Heart left ventricle (tissue), 16 donors: ENCODE results near the gene ZNF628. TPM values are rescaled to one million over a fixed set of nuclear protein-coding genes. Genes with fewer than 3 reads are reported as not detected.

Source experiments
- ATAC-seq, 4 donors: fragments of 200-7000 bp; cut with Tn5 transposase; one replicate each; pipeline ENCODE4 v1.9.1; 2020 to 2022; ENCODE audit warnings: moderate library complexity in 4 of 4, mild to moderate bottlenecking in 3 of 4, moderate number of reproducible peaks in 1 of 4
- DNase-seq, 5 donors: peaks; one replicate each; pipeline ENCODE4 v3.0.0-alpha.2; 2020
- H3K27ac ChIP-seq, 12 donors: fragments of 200-600 bp; sonication (generic) in 4 of 12; one replicate each; pipeline versions ENCODE4 v1.5.0 to v1.8.0; 2016 to 2022; ENCODE audit warnings: mild to moderate bottlenecking in 2 of 12
- H3K27me3 ChIP-seq, 9 donors: fragments of 200-600 bp; sonication (generic) in 2 of 9; one replicate each; pipeline versions ENCODE4 v1.5.1 to v1.8.0; 2016 to 2022; ENCODE audit warnings: mild to moderate bottlenecking in 3 of 9
- H3K36me3 ChIP-seq, 9 donors: fragments of 200-600 bp; sonication (generic) in 2 of 9; one replicate each; pipeline versions ENCODE4 v1.5.0 to v1.8.0; 2018 to 2022; ENCODE audit warnings: mild to moderate bottlenecking in 2 of 9
- H3K4me1 ChIP-seq, 12 donors: fragments of 200-600 bp; sonication (generic) in 4 of 12; one replicate each; pipeline versions ENCODE4 v1.5.0 to v1.8.0; 2016 to 2022; ENCODE audit warnings: mild to moderate bottlenecking in 3 of 12
- H3K4me3 ChIP-seq, 12 donors: fragments of 200-600 bp; sonication (generic) in 4 of 12; one replicate each; pipeline versions ENCODE4 v1.5.0 to v1.8.0; 2017 to 2022; ENCODE audit warnings: mild to moderate bottlenecking in 9 of 12, moderate library complexity in 4 of 12
- H3K9me3 ChIP-seq, 12 donors: fragments of 200-600 bp; sonication (generic) in 4 of 12; one replicate each; pipeline versions ENCODE4 v1.5.0 to v1.8.0; 2016 to 2022; ENCODE audit warnings: mild to moderate bottlenecking in 1 of 12
- CTCF ChIP-seq, 12 donors: fragments of 200-600 bp; sonication (generic) in 4 of 12; IDR thresholded peaks; one replicate each; pipeline versions ENCODE4 v1.5.0 to v1.8.0; 2018 to 2022; ENCODE audit warnings: antibody characterized with exemption in 12 of 12, mild to moderate bottlenecking in 5 of 12
- POLR2A ChIP-seq, 2 donors: fragments of 450-650 bp; IDR thresholded peaks; one replicate each; pipeline ENCODE4 v1.6.1; 2017; ENCODE audit warnings: antibody characterized with exemption in 2 of 2, mild to moderate bottlenecking in 2 of 2, moderate library complexity in 2 of 2
- WGBS, 4 donors: extraction: QIAGEN DNeasy Blood & Tissue Kit in 2 of 4; methylation state at CpG; one replicate each; pipeline versions ENCODE4 v1.1.5 to v1.1.7; 2013 to 2018; 5-methylcytosine and 5-hydroxymethylcytosine counted together
- intact Hi-C, 10 donors: fragments of 100-400 bp; cut with DNase I; formaldehyde crosslinking; loops; one replicate each; pipeline versions ENCODE4 v1.11.1 to v1.14.2; 2022
- polyA plus RNA-seq, 2 donors: library from polyadenylated mRNA; stranded (reverse); fragments of 200-250 nt; gene quantifications; one replicate each; pipeline ENCODE4 v1.2.3, GENCODE V29; 2013
- total RNA-seq, 9 donors: library from RNA; depleted of rRNA in 2 of 9; stranded (reverse); fragments of >200 nt in 2 of 9; fragmentation: NEBNext Ultra II Directional in 3 of 9; extraction: Animal tissue kit (Norgen Biotek cat#: 25700) in 3 of 9; gene quantifications; one replicate each; pipeline versions ENCODE4 v1.1.0 to v1.2.4, GENCODE V29; 2016 to 2023
- donor health status: ischemic (EF 13 %, LVEDD 7.1; RV severe dilation, severe dysfunction).
- donor health status: healthy with polysubstance abuse.
- donor health status: DM: no; HTN: yes; CAD: no.
- donor health status: DM: no; HTN: no; CAD: no.
- donor health status: ischemic (EF 25% LVEDD 6.9; RV normal size, moderate dysfunction).
- donor health status: ischemic (EF 25% LVEDD 5.7; RV mildly dilated, moderate dysfunction).
- donor health status: healthy.
- donor health status: DM: yes; HTN: yes; CAD: no.
- donor health status: ischemic (EF 35%, LVEDD 5.7; RV mildly dilated, moderate dysfunction).
- donor health status: nonischemic (EF 11% LVEDD 7.7; RV severe dilation, severe dysfunction).
- donor health status: DM: yes; HTN: yes; CAD: no.
- donor health status: PGD.
- donor health status: ischemic (EF 29% LVEDD 5.4; RV normal size, mild dysfunction).
- donor health status: nonischemic (EF 23%, LVEDD 6.1; RV moderate dilation, normal function).

Gene ZNF628
- total and polyA plus RNA-seq, 11 donors: 2.3 to 10.3 (median 5.4) TPM

DNA sequence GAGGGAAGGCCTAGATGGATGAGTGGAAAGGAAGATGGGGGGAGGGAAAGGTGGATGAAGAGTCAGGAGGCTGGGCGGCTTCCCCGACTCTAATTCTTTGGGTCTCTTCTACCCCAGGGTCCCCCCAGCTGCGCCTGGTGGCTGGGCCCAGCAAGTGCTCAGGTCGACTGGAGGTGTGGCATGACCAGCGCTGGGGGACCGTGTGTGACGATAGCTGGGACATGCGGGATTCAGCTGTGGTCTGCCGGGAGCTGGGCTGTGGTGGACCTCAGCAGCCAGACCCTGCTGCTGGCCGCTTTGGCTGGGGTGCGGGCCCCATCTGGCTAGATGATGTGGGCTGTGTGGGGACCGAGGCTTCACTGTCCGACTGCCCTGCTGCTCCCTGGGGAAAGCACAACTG lies 21.3 kb downstream of the ZNF628 start:
- no peaks in the 10 kb centered on the region for H3K9me3 ChIP-seq
- peaks cover 0 to 51% (median 16%) of the 10 kb centered on the region in 9 donors for H3K36me3 ChIP-seq
- TF ChIP-seq POLR2A (IDR thresholded peaks at IDR 0.05) (no peak), CTCF (IDR thresholded peaks at IDR 0.05) (no peak)
- ATAC-seq: no peak
- 81 to 89% (median 85%) methylated on average over 10 to 13 of the region's 13 CpGs for WGBS, 4 donors
- peaks cover 0 to 21% (median 11%) of the 10 kb centered on the region in 12 donors for H3K4me1 ChIP-seq
- intact Hi-C loops: no loop called here
- peak in 1 of 5 donors; percentile 16 for DNase-seq
- peaks cover 0 to 11% (median 0%) of the 10 kb centered on the region in 9 donors for H3K27me3 ChIP-seq
- H3K4me3 ChIP-seq: no peak overlapping the region
- H3K27ac ChIP-seq: no peak overlapping the region

- Histone ChIP-seq H3K27me3 (peaks cover 0 to 9% (median 0%) of the 10 kb centered on the region in 9 donors), H3K27ac (no peak overlapping the region), H3K4me3 (no peak overlapping the region), H3K36me3 (peaks cover 0 to 51% (median 16%) of the 10 kb centered on the region in 9 donors), H3K9me3 (no peaks in the 10 kb centered on the region), H3K4me1 (peaks cover 0 to 16% (median 5%) of the 10 kb centered on the region in 12 donors)
- 41 to 64% (median 47%) methylated on average over 2 of the region's 2 CpGs for WGBS, 4 donors
- ATAC-seq (no peak), DNase-seq (no peak)
- intact Hi-C loops: no loop called here
- no peak for TF ChIP-seq POLR2A (IDR thresholded peaks at IDR 0.05)
- TF ChIP-seq CTCF (IDR thresholded peaks at IDR 0.05): no peak
These were observed 21.9 kb downstream of the ZNF628 start for GRCh38 chr19:55498246-55498840.

DNA sequence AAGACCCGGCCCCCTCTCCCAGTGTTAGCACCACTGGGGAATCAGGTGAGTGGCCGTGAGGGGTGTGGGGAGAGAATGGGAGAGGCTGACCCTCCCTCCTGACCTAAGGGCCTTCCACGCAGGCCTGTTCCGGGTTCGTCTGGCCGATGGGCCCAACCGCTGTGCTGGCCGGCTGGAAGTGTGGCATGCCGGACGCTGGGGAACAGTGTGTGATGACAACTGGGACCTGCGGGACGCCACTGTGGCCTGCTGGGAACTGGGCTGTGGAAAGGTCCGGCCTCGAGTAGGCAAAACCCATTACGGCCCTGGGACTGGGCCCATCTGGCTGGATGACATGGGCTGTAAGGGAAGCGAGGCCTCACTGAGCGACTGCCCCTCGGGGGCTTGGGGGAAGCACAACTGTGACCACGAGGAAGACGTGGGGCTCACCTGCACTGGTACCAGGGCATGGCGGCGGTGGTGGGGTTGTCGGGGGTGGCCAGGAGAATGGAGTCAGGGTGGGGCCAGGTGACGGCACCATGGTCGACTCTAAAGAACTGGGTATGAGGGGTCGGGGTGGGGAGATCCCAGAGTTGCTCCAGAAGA lies 24.0 kb downstream of the ZNF628 start:
- ATAC-seq: no peak
- no peaks in the 10 kb centered on the region for H3K27me3 ChIP-seq
- intact Hi-C loops: loop anchor here in 7 of 10 donors (5.0 to 10.0 kb wide), 5 partner anchors 33 to 618 kb away; no protein-coding TSS in a partner anchor
- no peak for TF ChIP-seq CTCF (IDR thresholded peaks at IDR 0.05)
- no peak for TF ChIP-seq POLR2A (IDR thresholded peaks at IDR 0.05)
- H3K9me3 ChIP-seq: no peaks in the 10 kb centered on the region
- 89 to 96% (median 94%) methylated on average over 15 to 26 of the region's 26 CpGs for WGBS, 4 donors
- DNase-seq: peak in 1 of 5 donors; percentile 42
- peaks cover 0 to 12% (median 5%) of the 10 kb centered on the region in 12 donors for H3K4me1 ChIP-seq
- no peak overlapping the region for H3K27ac ChIP-seq
- no peak overlapping the region for H3K4me3 ChIP-seq
- H3K36me3 ChIP-seq: peaks cover 0 to 51% (median 16%) of the 10 kb centered on the region in 9 donors

DNA sequence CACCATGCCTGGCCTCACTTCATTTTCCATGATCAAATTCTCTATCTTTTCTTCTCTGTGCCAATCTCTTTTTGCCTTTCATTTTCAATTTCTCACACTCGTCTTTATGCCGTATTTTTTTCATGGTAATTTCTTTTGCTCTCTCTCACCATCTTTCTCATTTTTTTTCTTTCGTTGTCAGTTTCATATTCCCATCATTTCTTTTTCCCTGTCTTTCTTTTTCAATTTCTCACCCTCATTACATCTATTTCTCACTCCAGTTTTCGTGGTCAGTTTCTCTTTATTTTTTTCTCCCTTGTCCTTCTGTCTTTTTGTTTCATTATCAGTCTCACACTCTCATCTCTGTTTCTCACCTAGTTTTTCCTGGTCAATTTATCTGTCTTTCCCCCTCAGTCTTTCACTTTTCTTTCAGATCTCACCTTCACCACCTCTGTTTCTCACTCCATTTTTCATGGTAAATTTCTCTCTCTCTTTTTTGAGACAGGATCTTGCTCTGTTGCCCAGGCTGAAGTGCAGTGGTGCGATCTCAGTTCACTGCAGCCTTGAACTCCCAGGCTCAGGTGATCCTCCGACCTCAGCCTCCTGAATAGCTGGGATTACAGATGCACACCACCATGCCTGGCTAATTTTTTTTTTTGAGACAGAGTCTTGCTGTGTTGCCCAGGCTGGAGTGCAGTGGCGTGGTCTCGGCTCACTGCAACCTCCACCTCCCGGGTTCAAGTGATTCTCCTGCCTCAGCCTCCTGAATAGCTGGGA lies 26.0 kb downstream of the ZNF628 start:
- ATAC-seq (no peak), DNase-seq (no peak)
- Histone ChIP-seq H3K27me3 (no peaks in the 10 kb centered on the region), H3K9me3 (no peaks in the 10 kb centered on the region), H3K36me3 (peaks cover 0 to 42% (median 16%) of the 10 kb centered on the region in 9 donors), H3K4me1 (peaks cover 0 to 12% (median 5%) of the 10 kb centered on the region in 12 donors), H3K4me3 (no peak overlapping the region), H3K27ac (no peak overlapping the region)
- TF ChIP-seq POLR2A (IDR thresholded peaks at IDR 0.05): no peak
- no peak for TF ChIP-seq CTCF (IDR thresholded peaks at IDR 0.05)
- WGBS, 4 donors: 94 to 96% (median 94%) methylated on average over 9 of the region's 9 CpGs
- intact Hi-C loops: loop anchor here in 7 of 10 donors (2.0 to 10.0 kb wide), 7 partner anchors 26 to 620 kb away; partner anchors contain the start of gene ZNF628 (in 1 of the 7)
